ENCODE data around the gene VPS8.

VPS8 gene

GRCh38 chr3:184894051-184894450 lies 82.1 kb downstream of the VPS8 start:
- H3K9me3 ChIP-seq (ENCODE audit: control insufficient read depth, insufficient read depth, low read depth, low read length), result no peaks in the 10 kb centered on the region
- ChIA-PET CTCF (no interaction called here), POLR2A (no interaction called here)
- TF ChIP-seq ZNF558 (tag by site-specific recombination; IDR thresholded peaks at IDR 0.05) (no peak), ZBTB11 (tag by site-specific recombination; conservative IDR thresholded peaks at IDR 0.05; ENCODE audit: low read depth) (no peak), ZNF677 (tag by site-specific recombination; IDR thresholded peaks at IDR 0.05) (no peak), ZNF366 (tag by site-specific recombination; conservative IDR thresholded peaks at IDR 0.05) (no peak), PRDM4 (tag by site-specific recombination; IDR thresholded peaks at IDR 0.05) (no peak), GLI4 (tag by site-specific recombination; IDR thresholded peaks at IDR 0.05) (no peak), PRDM10 (tag by site-specific recombination; IDR thresholded peaks at IDR 0.05) (no peak), BCL11B (tag by site-specific recombination; IDR thresholded peaks at IDR 0.05; ENCODE audit: low read depth) (no peak), ZNF133 (tag by site-specific recombination; IDR thresholded peaks at IDR 0.05) (no peak), ZBTB49 (tag by site-specific recombination; IDR thresholded peaks at IDR 0.05; ENCODE audit: low read depth) (no peak), ZSCAN18 (tag by site-specific recombination; IDR thresholded peaks at IDR 0.05) (no peak), ZNF529 (tag by site-specific recombination; IDR thresholded peaks at IDR 0.05; ENCODE audit: insufficient replicate concordance) (no peak), ZNF169 (tag by site-specific recombination; IDR thresholded peaks at IDR 0.05) (no peak), BCL11A (tag by site-specific recombination; IDR thresholded peaks at IDR 0.05; ENCODE audit: low read depth) (no peak), SP3 (tag by site-specific recombination; IDR thresholded peaks at IDR 0.05) (no peak), ELK4 (IDR thresholded peaks at IDR 0.05; ENCODE audit: borderline replicate concordance, low read depth, low read length) (no peak), SP2 (tag by site-specific recombination; IDR thresholded peaks at IDR 0.05) (no peak), ZNF639 (tag by site-specific recombination; IDR thresholded peaks at IDR 0.05) (no peak), ZNF423 (tag by site-specific recombination; IDR thresholded peaks at IDR 0.05) (no peak)
- peaks cover 0 to 3% of the 10 kb centered on the region in 2 experiments; a peak in 1 of 3 replicates for H3K36me3 ChIP-seq (ENCODE audit: control insufficient read depth in 2 of 2, insufficient read depth in 1 of 2, low read length in 2 of 2)
- H3K27ac ChIP-seq (ENCODE audit: extremely low read depth, low read depth, low read length), result no peak overlapping the region
- H3K4me3 ChIP-seq (ENCODE audit: low read depth, low read length), result no peak overlapping the region
- no peaks in the 10 kb centered on the region; the same call in 1 of the 2 replicates for H3K4me1 ChIP-seq (ENCODE audit: control insufficient read depth, insufficient read depth, low read length)

All from HEK293 (cell line).